ENCODE measurements around the gene SDS.

SDS gene

GRCh38 chr12:113403435-113404415, at the start of gene SDS:
TSS of gene SDS (minus strand) at chr12:113403887. CDS start at chr12:113399708, 4,179 bp downstream.
- peak; percentile 69 for DNase-seq (ENCODE audit: low spot score)

GRCh38 chr12:113453330-113453729, 49.6 kb upstream of the SDS start:
- DNase-seq (ENCODE audit: low spot score) = no peak

GRCh38 chr12:113452458-113452857, 48.8 kb upstream of the SDS start:
- no peak for DNase-seq (ENCODE audit: low spot score)

GRCh38 chr12:113449839-113450238, 46.2 kb upstream of the SDS start:
- DNase-seq (ENCODE audit: low spot score) = no peak

GRCh38 chr12:113449299-113449698, 45.6 kb upstream of the SDS start:
- DNase-seq (ENCODE audit: low spot score) = no peak

- DNase-seq (ENCODE audit: low spot score) = no peak
Observed at GRCh38 chr12:113448873-113449272, 45.2 kb upstream of the SDS start.

GRCh38 chr12:113445544-113446171, 42.0 kb upstream of the SDS start:
- DNase-seq (ENCODE audit: low spot score) = no peak

GRCh38 chr12:113443030-113443539, 39.4 kb upstream of the SDS start:
- DNase-seq (ENCODE audit: low spot score) = no peak

- no peak for DNase-seq (ENCODE audit: low spot score)
Observed at GRCh38 chr12:113440947-113441782, 37.5 kb upstream of the SDS start.

- DNase-seq (ENCODE audit: low spot score) = no peak
Observed at GRCh38 chr12:113440336-113440735, 36.6 kb upstream of the SDS start.

- no peak for DNase-seq (ENCODE audit: low spot score)
Observed at GRCh38 chr12:113439606-113440030, 35.9 kb upstream of the SDS start.

GRCh38 chr12:113439301-113439597, 35.6 kb upstream of the SDS start:
- DNase-seq (ENCODE audit: low spot score) = no peak

GRCh38 chr12:113438523-113439300, 35.0 kb upstream of the SDS start:
- DNase-seq (ENCODE audit: low spot score) = no peak

GRCh38 chr12:113437729-113438100, 34.0 kb upstream of the SDS start:
- no peak for DNase-seq (ENCODE audit: low spot score)

- no peak for DNase-seq (ENCODE audit: low spot score)
Observed at GRCh38 chr12:113436993-113437728, 33.5 kb upstream of the SDS start.

- DNase-seq (ENCODE audit: low spot score) = no peak
Observed at GRCh38 chr12:113436586-113436985, 32.9 kb upstream of the SDS start.

GRCh38 chr12:113435367-113435766, 31.7 kb upstream of the SDS start:
- no peak for DNase-seq (ENCODE audit: low spot score)

- no peak for DNase-seq (ENCODE audit: low spot score)
Observed at GRCh38 chr12:113432986-113433385, 29.3 kb upstream of the SDS start.

GRCh38 chr12:113428482-113428881, 24.8 kb upstream of the SDS start:
- no peak for DNase-seq (ENCODE audit: low spot score)

GRCh38 chr12:113427882-113428281, 24.2 kb upstream of the SDS start:
- DNase-seq (ENCODE audit: low spot score) = no peak

- DNase-seq (ENCODE audit: low spot score) = no peak
Observed at GRCh38 chr12:113425960-113426453, 22.3 kb upstream of the SDS start.
